ENCODE data around the gene KCND3. TPM values are rescaled to one million over a fixed set of nuclear protein-coding genes. Genes with fewer than 3 reads are reported as not detected.

KCND3 gene
- total and polyA plus RNA-seq, 12 donors, result 0.39 to 6.7 (median 3.1) TPM

- 84 to 89% (median 89%) methylated on average over 7 of the region's 7 CpGs for WGBS, 4 donors
- TF ChIP-seq, protein P1, sequence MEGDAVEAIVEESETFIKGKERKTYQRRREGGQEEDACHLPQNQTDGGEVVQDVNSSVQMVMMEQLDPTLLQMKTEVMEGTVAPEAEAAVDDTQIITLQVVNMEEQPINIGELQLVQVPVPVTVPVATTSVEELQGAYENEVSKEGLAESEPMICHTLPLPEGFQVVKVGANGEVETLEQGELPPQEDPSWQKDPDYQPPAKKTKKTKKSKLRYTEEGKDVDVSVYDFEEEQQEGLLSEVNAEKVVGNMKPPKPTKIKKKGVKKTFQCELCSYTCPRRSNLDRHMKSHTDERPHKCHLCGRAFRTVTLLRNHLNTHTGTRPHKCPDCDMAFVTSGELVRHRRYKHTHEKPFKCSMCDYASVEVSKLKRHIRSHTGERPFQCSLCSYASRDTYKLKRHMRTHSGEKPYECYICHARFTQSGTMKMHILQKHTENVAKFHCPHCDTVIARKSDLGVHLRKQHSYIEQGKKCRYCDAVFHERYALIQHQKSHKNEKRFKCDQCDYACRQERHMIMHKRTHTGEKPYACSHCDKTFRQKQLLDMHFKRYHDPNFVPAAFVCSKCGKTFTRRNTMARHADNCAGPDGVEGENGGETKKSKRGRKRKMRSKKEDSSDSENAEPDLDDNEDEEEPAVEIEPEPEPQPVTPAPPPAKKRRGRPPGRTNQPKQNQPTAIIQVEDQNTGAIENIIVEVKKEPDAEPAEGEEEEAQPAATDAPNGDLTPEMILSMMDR (IDR thresholded peaks at IDR 0.05), result no peak
- no peak for TF ChIP-seq POLR2A (IDR thresholded peaks at IDR 0.05)
- Histone ChIP-seq H3K27me3 (no peaks in the 10 kb centered on the region), H3K36me3 (replicated peaks in 1 of 2) (no peaks in the 10 kb centered on the region), H3K4me3 (no peak overlapping the region), H3K27ac (no peak overlapping the region), H3K9me3 (replicated peaks in 1 of 3) (no peaks in the 10 kb centered on the region), H3K4me1 (replicated peaks in 1 of 2) (no peaks in the 10 kb centered on the region)
- DNase-seq, result no peak
- intact Hi-C loops (cut with DNase I), result no loop called here
Measured at GRCh38 chr1:111841189-111841588, 148.3 kb downstream of the KCND3 start.

- 57 to 73% (median 67%) methylated on average over 4 to 7 of the region's 7 CpGs for WGBS, 4 donors
- intact Hi-C loops (cut with DNase I), result no loop called here
- DNase-seq, result no peak
Measured at GRCh38 chr1:111837393-111837792, 152.1 kb downstream of the KCND3 start.

GRCh38 chr1:111836111-111836510 lies 153.4 kb downstream of the KCND3 start:
- Histone ChIP-seq H3K36me3 (replicated peaks in 1 of 2) (no peaks in the 10 kb centered on the region), H3K4me1 (replicated peaks in 1 of 2) (no peaks in the 10 kb centered on the region), H3K27ac (no peak overlapping the region), H3K9me3 (replicated peaks in 1 of 3) (no peaks in the 10 kb centered on the region), H3K27me3 (no peaks in the 10 kb centered on the region), H3K4me3 (no peak overlapping the region)
- intact Hi-C loops (cut with DNase I), result no loop called here
- 90 to 98% (median 94%) methylated on average over 7 of the region's 7 CpGs for whole genome bisulfite sequencing, 4 donors
- no peak for DNase-seq
- TF ChIP-seq, protein P1 (IDR thresholded peaks at IDR 0.05), result no peak
- no peak for TF ChIP-seq POLR2A (IDR thresholded peaks at IDR 0.05)

More at GRCh38 chr1:111837393-111837792, 152.1 kb downstream of the KCND3 start:
- Histone ChIP-seq H3K36me3 (replicated peaks in 1 of 2) (no peaks in the 10 kb centered on the region), H3K9me3 (replicated peaks in 1 of 3) (no peaks in the 10 kb centered on the region), H3K27ac (no peak overlapping the region), H3K27me3 (no peaks in the 10 kb centered on the region), H3K4me1 (replicated peaks in 1 of 2) (no peaks in the 10 kb centered on the region), H3K4me3 (no peak overlapping the region)
- TF ChIP-seq, protein P1 (IDR thresholded peaks at IDR 0.05), result no peak
- TF ChIP-seq POLR2A (IDR thresholded peaks at IDR 0.05), result no peak

GRCh38 chr1:111835514-111835913 lies 154.0 kb downstream of the KCND3 start:
- intact Hi-C loops (cut with DNase I), result no loop called here
- Histone ChIP-seq H3K27me3 (no peaks in the 10 kb centered on the region), H3K27ac (no peak overlapping the region), H3K4me3 (no peak overlapping the region), H3K36me3 (replicated peaks in 1 of 2) (no peaks in the 10 kb centered on the region), H3K4me1 (replicated peaks in 1 of 2) (no peaks in the 10 kb centered on the region), H3K9me3 (replicated peaks in 1 of 3) (no peaks in the 10 kb centered on the region)
- WGBS, 4 donors, result 74 to 89% (median 82%) methylated on average over 3 of the region's 3 CpGs
- TF ChIP-seq POLR2A (IDR thresholded peaks at IDR 0.05), result no peak
- DNase-seq, result no peak

DNA sequence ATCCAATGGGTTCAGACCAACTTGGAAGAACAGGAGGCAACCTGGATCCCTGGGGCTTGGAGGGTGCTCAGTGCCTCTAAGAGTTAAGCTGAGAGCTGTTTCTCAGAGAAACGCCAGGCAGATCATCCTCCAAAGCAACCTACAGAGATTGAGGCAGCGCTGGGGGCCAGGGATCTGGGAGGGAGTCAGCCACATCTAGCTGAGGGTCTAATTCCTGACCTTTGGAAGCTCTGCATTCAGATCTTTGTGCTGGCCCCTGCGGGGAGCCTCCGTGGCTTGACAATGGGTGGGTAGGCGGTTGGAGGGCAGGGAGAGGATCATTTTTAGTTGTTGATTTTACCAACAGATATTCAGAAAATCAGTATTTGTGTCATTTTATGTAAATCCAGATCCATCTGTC lies 154.5 kb downstream of the KCND3 start:
- Histone ChIP-seq H3K4me3 (no peak overlapping the region), H3K4me1 (replicated peaks in 1 of 2) (no peaks in the 10 kb centered on the region), H3K27ac (no peak overlapping the region), H3K27me3 (no peaks in the 10 kb centered on the region), H3K36me3 (replicated peaks in 1 of 2) (no peaks in the 10 kb centered on the region), H3K9me3 (replicated peaks in 1 of 3) (no peaks in the 10 kb centered on the region)
- WGBS, 4 donors, result 77 to 85% (median 81%) methylated on average over 3 to 5 of the region's 5 CpGs
- TF ChIP-seq, protein P1 (IDR thresholded peaks at IDR 0.05), result no peak
- no peak for TF ChIP-seq POLR2A (IDR thresholded peaks at IDR 0.05)
- intact Hi-C loops (cut with DNase I), result no loop called here
- DNase-seq, result no peak
